Right renal cortex interstitium (tissue), 3 donors: ENCODE results near the gene CRYBA4. TPM values are rescaled to one million over a fixed set of nuclear protein-coding genes. Genes with fewer than 3 reads are reported as not detected.

Experiments used
- DNase-seq, 3 donors: peaks; one replicate each; pipeline ENCODE4 v3.0.0-alpha.2; 2013; ENCODE audit warnings: low read depth in 3 of 3, low spot score in 2 of 3
- polyA plus RNA-seq, 3 donors: library from polyadenylated mRNA; unstranded; fragments of 120-200 nt; gene quantifications; one replicate each; pipeline ENCODE4 v1.2.1, GENCODE V29; 2013; ENCODE audit not compliant: insufficient read length in 3 of 3

CRYBA4 gene
- polyA plus RNA-seq, 3 donors: not detected

DNA sequence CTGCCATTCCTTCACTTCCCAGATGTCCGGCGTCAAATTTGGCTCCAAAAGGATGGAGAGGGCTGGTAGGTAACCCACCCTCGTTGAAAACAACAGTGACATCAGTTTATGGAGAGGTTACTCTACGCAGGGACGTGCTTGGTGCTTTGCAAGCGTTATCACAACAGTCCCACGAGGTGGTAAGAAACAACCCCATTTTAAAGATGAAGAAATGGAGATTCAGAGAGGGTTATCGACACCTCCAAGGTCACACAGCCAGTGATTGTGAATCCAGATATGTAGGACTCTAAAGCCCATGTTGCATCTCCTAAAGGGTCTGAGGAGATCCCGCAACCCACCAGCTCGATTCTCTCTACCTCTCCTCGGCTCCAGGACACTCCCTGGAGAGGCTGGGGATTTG lies 36.4 kb downstream of the CRYBA4 start:
- no peak for DNase-seq

DNA sequence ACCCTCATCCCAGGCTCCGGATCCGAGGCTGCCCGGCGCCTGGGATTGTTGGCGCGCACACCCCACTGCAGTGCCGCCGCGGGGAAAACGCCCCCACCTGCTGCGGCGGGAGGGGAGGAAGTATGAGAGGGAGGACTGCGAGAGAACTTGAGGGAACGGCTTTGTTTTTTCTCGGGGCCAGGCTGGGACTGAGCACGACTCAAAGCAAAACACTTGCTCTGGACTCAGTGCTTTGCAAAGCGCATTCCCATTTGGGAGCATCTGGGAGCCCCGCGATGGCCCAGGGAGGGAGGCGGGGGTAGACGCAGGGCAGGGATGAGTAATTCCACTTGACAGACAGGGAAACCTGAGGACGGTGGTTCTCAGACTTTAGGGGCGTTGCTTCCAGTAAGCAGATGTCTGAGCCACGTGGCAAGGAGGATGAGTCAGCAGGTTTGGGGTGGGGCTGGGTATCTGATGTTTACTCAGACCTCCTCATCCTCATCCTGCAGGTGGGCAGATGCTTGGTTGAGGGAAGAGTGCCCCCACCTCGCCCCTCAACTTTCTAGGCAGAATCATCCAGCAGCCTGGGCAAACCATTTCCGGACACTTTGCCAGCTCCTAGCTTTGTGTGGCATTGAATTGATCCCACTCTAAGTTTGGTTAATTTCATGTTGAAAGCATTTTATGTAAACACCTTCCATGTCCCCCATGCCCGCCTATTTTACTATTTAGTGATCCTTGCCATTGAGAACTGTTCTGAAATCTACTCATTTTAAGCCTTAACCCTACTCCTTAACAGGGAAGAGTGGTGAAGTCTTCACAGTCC lies 37.1 kb downstream of the CRYBA4 start:
- no peak for DNase-seq

- DNase-seq: no peak
Measured at GRCh38 chr22:26660356-26660755, 38.6 kb downstream of the CRYBA4 start.

DNA sequence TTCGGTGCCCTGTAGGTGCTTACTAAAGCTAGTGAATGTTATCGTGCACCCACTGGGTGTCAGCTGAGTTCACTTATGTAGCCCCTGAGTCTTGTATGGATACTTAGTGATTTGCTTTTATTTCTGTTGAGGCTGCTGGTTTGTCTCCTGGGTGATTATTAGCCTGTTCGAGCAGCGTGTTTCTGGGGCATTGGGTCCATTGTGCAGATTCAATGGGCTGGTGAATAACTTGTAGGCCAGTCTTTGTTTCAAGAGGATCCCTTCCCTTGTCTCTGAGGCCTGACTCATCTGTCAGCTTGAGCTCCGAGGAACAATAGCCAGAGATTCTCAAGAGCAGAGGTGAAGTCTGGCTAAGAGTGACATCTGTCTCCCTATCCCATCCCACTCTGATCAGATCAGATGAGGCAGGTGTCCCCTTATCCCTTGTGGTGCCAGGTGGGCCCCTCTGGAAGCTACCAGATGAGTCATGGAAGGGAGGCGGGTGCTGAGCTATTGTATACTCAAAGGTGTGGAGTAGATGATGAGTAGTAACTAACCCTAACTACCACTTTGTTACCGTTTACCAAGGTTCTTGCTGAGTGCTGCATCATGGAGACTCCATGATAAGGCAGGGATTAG lies 39.3 kb downstream of the CRYBA4 start:
- DNase-seq: no peak

DNA sequence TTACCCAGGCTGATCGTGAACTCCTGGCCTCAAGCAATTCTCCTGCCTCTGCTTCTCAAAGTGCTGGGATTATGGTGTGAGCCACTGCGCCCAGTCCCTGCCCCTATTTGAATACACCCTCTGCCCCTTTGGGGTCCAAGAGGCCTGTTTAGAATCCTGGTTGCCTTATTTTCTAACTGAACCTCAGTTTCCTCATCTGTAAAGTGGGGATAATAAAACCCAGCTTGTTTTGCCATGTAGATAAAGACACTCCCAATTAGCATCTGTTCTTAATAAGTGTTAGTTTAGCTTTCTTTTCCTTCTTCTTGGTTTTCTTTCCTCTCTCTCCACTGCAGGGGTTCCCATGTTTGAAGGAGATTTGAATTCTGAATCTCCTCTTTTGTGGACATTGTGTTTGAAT lies 40.4 kb downstream of the CRYBA4 start:
- no peak for DNase-seq

DNA sequence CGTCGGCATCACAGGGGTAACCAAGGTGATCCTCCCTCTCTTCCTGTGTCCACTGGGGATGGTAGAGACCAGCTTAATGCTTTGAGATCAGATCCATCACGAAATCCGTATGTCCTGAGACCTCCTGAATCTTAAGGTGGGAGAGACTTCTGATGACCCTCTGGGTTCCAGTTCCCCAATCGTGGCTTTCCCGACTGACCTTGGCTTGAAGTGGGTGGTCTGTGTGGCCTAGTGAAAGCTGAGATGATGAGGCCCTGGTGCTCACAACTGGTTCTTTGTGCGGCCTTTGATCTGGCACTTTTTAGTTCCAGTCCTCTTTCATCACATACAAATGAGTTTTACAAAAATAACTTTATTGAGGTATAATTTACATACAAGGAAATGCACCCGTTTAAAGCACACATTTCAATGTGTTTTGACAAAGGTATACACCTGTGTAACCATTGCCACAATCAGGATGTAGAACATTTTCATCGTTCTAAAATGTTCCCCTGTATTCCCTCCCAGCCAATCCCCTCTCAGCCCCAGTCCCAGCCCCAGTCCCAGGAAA lies 41.7 kb downstream of the CRYBA4 start:
- no peak for DNase-seq

- DNase-seq: no peak
Measured at GRCh38 chr22:26665813-26666231, 44.1 kb downstream of the CRYBA4 start.

GRCh38 chr22:26667140-26667539 lies 45.4 kb downstream of the CRYBA4 start:
- DNase-seq: no peak

- DNase-seq: no peak
Measured at GRCh38 chr22:26669060-26669481, 47.3 kb downstream of the CRYBA4 start.

DNA sequence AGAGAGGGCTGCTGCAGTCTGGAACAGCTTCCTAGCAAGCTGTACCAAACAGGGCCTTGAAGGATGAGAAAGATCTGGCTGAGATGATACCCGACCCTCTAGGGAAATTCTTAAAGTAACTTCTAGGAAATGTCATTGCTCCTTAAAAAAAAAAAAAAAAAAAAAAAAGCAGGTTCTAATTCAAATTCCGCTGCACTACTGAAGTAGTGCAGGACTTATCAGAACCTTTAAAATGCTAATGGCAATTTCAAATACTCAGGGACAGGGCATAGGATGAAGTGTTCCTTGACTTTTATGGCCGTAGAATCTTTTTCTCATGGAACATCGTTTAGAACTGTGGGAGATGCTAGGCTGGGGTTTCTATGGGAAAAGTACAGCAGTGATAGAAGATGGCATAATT lies 48.7 kb downstream of the CRYBA4 start:
- no peak for DNase-seq

DNA sequence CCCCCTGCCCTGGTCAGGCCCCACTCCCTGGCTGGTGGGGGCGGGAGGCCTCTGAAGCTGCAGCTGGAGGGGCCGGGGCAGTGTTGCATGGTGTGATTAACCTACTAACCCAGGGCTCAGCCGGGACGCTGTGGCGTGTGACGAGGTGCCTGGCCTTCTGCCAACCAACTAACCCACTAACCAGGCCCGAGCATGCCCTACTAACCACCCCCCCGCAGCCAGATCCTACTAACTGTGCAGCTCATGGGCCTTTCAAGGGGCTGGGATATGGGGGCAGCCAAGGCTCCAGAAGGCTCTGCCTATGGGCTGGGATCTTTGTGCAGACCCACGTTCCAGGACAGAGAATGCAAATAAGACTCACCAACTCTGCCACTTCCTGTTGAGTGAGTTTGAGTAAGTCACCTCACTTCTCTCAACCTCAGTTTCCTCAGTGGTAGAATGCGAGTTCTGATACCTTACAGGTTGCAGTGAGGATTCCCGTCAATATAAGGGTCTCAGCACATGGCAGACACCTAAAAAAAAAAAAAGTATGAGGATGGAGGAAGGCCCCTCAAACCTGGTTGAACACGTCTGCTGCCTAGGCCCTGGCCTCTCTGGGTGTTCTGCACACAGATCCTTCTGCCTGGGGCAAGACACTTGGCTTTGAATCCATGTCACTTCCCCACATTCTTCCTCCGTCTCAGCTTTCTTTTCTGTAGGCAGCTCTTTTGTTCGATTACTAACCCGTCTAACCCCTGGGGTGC lies 49.7 kb downstream of the CRYBA4 start:
- no peak for DNase-seq

- no peak for DNase-seq
Measured at GRCh38 chr22:26672060-26672471, 50.3 kb downstream of the CRYBA4 start.

DNA sequence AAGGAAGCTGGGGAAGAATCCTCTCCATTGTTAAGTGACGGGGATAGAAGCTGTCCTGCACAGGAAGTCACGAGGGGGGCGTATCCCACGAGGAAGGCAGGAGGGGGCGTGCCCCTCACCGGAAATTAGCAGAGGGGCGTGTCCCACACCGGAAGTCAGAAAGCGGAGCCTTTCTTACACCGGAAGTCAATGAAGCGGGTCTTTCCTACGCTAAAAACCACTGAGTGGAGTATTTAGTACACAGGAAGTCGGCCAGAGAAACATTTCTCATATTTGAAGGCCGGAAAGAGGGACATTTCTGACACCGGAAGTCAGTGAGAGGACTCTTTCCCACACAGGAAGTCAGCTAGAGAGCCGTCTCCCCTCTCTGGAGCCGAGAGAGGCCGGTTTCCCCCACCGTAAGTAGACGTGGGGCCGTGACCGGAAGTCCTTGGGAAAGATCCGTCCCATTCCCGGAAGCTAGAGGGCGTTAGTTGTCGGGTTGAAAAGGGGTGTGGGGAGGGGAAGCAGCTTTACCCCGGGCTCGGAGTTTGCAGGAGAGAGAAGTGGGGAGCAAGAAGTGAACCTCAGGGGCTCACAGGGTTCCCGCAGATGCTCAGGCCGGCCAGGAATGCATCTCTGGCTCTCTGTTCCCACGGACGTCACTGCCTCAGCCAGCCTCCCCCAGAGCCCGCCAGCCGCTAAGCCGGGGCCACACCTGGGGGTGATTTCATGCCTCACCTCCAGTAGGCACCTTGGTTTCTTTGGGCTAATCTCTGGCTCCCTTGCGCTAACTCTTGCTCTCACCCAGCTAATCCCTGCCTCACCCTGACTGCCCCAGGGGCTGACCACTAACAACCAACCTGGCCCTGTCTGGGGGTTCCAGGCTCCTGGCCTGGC lies 51.1 kb downstream of the CRYBA4 start:
- DNase-seq: peak; percentile 91 to 94 (median 93)

- no peak for DNase-seq
Measured at GRCh38 chr22:26673486-26673885, 51.7 kb downstream of the CRYBA4 start.

DNA sequence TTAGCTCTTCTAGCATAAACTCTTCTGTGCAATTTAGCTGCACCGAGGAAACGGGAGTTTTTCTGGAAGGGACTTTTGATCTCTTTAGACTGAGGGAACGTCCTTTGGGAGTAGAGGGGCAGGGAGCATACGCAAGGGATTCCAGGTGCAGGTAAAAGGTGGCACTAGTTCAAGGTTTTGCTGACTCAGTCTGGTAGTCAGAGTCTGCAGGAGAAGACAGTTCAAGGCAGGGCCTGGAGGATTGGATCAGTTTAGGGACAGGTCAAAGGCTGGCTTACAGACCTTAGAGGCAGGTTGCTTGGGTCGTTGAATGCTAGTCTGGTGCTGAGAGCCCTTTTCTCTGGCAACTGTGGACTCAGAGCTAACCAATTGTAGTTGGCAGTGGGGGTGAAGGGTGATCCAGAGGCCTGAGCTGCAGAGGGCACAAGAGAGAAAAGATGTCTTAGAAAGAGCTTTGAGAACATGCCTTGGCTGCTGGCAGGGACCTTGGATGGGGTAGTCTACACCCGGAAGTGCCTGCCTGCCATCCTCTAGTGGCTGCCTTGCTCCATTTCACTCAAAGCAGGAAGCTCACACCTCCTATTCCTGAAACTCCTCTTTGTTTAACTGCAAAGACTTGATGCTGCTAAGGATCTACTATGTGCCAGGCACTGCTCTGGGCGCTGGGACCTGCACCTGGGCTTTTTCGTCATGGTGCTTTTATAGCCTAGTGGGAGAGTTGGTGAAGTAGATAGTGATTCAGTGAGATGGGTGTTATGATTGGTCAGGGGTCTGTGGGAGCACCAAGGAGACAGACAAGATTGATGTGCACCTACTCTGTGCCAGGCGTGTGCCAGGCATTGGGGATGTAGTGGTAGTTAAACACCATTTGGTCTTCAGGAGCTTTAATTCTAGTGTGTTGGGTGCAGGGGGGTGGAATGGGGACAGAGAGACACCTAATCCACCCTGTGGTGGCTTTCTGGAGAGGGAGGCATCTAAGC lies 52.7 kb downstream of the CRYBA4 start:
- no peak for DNase-seq

DNA sequence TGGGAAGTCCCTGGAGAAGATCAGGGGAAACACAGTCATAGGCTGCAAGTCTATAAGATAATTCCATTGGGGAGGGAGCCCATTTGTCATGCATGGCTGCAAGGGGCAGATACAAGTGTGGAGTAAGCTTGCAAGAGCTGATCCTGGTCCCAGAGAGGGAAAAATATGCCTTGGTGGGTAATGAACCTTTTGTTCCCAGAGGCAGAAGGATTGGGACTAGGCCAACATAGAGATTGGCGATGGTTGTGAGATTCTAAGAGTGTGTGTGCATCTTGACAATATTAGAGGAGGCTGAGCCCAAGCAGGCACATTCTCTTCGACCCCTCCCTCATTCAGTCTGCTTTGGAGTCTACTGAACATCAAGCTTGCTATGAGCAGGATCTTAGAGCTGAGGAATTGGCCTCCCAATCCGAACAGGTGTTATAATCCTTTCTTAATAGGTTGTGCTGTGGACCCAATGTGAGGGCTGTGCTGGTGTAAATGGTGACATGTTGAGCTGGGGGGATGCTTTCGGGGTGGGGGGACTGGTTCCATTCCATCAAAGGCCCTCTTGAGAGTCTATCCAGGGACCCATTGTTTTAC lies 54.0 kb downstream of the CRYBA4 start:
- no peak for DNase-seq

- no peak for DNase-seq
Measured at GRCh38 chr22:26677217-26677616, 55.5 kb downstream of the CRYBA4 start.

DNA sequence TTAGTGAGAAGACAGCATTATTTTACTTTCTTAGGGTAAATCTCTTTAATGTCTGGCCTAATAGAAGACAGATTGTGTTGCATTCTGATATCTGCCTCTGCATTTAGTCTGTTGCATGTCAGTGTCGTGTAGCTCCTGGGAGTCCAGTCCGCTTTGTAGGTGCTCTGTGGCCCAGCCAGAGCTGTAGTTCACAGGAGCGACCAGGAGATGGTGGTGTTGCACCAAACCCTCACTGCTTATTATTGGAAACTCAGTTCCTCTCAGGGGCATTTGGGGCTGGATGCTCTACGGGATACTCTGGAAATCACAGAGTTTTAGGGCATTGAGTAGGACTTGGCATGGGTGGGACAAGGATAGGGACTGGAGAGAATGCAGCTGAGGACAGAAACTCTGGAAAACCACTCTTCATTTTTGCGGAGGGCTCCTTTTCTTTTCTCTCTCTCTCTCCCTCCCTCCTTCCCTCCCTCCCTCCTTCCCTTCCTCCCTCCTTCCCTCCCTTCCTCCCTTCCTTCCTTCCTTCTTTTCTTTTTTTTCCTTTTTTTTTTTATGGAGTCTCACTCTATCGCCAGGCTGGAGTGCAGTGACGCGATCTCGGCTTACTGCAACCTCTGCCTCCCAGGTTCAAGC lies 57.4 kb downstream of the CRYBA4 start:
- DNase-seq: peak in 2 of 3 donors; percentile 67 to 71
